Transverse colon (tissue), 3 donors: Measurements from ENCODE around the gene FOXN4.

Source experiments
- EP300 ChIP-seq: sonication (generic); formaldehyde crosslinking; IDR thresholded peaks from one replicate; pipeline ENCODE4 v1.6.1; 2017; ENCODE audit warnings: antibody characterized with exemption, low read depth
- POLR2A ChIP-seq: fragments of 450-650 bp; IDR thresholded peaks from one replicate; pipeline ENCODE4 v1.6.1; 2016; ENCODE audit warnings: antibody characterized with exemption, mild to moderate bottlenecking, moderate library complexity
- TF ChIP-seq, protein P1 (sequence below), 5 experiments: fragments of 200-600 bp in 3 of 5; fragments of 450-650 bp in 2 of 5; sonication (generic) in 3 of 5; IDR thresholded peaks; 1 replicate in 2 of 5; 2 replicates in 3 of 5; pipeline ENCODE4 v1.5.1; 2016 to 2017; ENCODE audit warnings: antibody characterized with exemption in 5 of 5, inconsistent platforms in 3 of 5, mild to moderate bottlenecking in 2 of 5, moderate library complexity in 1 of 5

DNA sequence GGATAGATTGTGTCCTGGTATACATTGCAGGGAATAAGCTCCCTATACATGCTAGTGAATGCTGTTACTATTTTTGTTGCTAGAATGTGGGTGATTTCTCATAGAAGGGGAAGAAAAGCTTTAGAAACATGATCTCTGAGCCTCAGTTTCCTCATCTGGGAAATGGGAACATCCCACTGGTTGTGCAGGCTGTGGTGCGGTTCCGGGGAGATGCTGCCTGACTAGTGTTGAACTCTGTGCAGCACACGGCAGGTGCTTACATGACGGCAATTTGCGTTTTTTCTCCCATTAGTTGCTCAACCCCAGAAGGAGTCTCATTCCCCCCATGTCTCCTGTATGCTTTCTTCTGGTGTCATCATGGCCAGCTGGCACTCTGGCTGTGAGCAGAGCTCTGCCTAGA lies 32.9 kb downstream of the FOXN4 start:
- TF ChIP-seq EP300 (no peak), POLR2A (no peak)
- TF ChIP-seq, protein P1, sequence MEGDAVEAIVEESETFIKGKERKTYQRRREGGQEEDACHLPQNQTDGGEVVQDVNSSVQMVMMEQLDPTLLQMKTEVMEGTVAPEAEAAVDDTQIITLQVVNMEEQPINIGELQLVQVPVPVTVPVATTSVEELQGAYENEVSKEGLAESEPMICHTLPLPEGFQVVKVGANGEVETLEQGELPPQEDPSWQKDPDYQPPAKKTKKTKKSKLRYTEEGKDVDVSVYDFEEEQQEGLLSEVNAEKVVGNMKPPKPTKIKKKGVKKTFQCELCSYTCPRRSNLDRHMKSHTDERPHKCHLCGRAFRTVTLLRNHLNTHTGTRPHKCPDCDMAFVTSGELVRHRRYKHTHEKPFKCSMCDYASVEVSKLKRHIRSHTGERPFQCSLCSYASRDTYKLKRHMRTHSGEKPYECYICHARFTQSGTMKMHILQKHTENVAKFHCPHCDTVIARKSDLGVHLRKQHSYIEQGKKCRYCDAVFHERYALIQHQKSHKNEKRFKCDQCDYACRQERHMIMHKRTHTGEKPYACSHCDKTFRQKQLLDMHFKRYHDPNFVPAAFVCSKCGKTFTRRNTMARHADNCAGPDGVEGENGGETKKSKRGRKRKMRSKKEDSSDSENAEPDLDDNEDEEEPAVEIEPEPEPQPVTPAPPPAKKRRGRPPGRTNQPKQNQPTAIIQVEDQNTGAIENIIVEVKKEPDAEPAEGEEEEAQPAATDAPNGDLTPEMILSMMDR (IDR thresholded peaks at IDR 0.05) = no peak
